Neural cell (in vitro differentiated cells): Measurements from ENCODE around the gene TTC1. TPM values are rescaled to one million over a fixed set of nuclear protein-coding genes. Genes with fewer than 3 reads are reported as not detected.

ENCODE experiments used
- H2AFZ ChIP-seq: fragments of 200-600, 300-800 bp; sonication (generic), shearing (Covaris generic); 2 replicates; pipeline ENCODE4 v1.6.0; 2014; ENCODE audit warnings: low read depth, mild to moderate bottlenecking, antibody characterized with exemption, low read length, moderate library complexity
- H3F3A ChIP-seq: fragments of 200-600 bp; shearing (Covaris generic); 2 replicates; pipeline ENCODE4 v1.6.1; 2016; ENCODE audit warnings: mild to moderate bottlenecking, moderate library complexity, mixed read lengths, antibody characterized with exemption, low read length; ENCODE audit not compliant: insufficient read depth, poor library complexity, severe bottlenecking
- H3K27ac ChIP-seq: fragments of 200-600, 300-800 bp; sonication (generic), shearing (Covaris generic); 2 replicates; pipeline ENCODE4 v1.5.1; 2014; ENCODE audit warnings: mild to moderate bottlenecking, low read length, moderate library complexity
- H3K27me3 ChIP-seq: fragments of 300-800, 200-600 bp; sonication (generic), shearing (Covaris generic); 2 replicates; pipeline ENCODE4 v1.6.0; 2014; ENCODE audit warnings: mild to moderate bottlenecking, low read depth, low read length, moderate library complexity; ENCODE audit not compliant: insufficient read depth
- H3K36me3 ChIP-seq: fragments of 300-800, 200-600 bp; sonication (generic), shearing (Covaris generic); 2 replicates; pipeline ENCODE4 v1.5.1; 2014; ENCODE audit warnings: mild to moderate bottlenecking, antibody characterized with exemption, low read length, moderate library complexity; ENCODE audit not compliant: insufficient read depth
- H3K4me2 ChIP-seq: fragments of 300-800, 200-600 bp; sonication (generic), shearing (Covaris generic); 2 replicates; pipeline ENCODE4 v1.6.0; 2014; ENCODE audit warnings: mild to moderate bottlenecking, low read length
- H3K4me3 ChIP-seq: fragments of 300-800, 200-600 bp; sonication (generic), shearing (Covaris generic); 2 replicates; pipeline ENCODE4 v1.5.1; 2014; ENCODE audit warnings: mild to moderate bottlenecking, low read length, moderate library complexity
- H3K79me2 ChIP-seq: fragments of 200-600 bp; shearing (Covaris generic); replicated peaks from 2 replicates; pipeline ENCODE4 v1.6.0; 2014; ENCODE audit warnings: mild to moderate bottlenecking, low read length, moderate library complexity; ENCODE audit not compliant: insufficient read depth
- H3K9ac ChIP-seq: fragments of 300-800, 200-600 bp; sonication (generic), shearing (Covaris generic); 2 replicates; pipeline ENCODE4 v1.6.1; 2016; ENCODE audit warnings: mild to moderate bottlenecking, low read length, mixed read lengths
- H3K9me2 ChIP-seq: fragments of 200-600 bp; shearing (Covaris generic); 2 replicates; pipeline ENCODE4 v1.6.1; 2016; ENCODE audit warnings: mild to moderate bottlenecking, low read length, mixed read lengths; ENCODE audit not compliant: insufficient read depth
- H3K9me3 ChIP-seq: fragments of 200-600, 300-800 bp; sonication (generic), shearing (Covaris generic); 2 replicates; pipeline ENCODE4 v1.6.1; 2016; ENCODE audit warnings: mild to moderate bottlenecking, mixed run types, low read length, moderate library complexity, mixed read lengths
- H4K20me1 ChIP-seq: fragments of 200-600 bp; shearing (Covaris generic); 2 replicates; pipeline ENCODE4 v1.6.1; 2016; ENCODE audit warnings: mild to moderate bottlenecking, mixed run types; ENCODE audit not compliant: insufficient read depth
- EP300 ChIP-seq: fragments of 450-650 bp; conservative IDR thresholded peaks from 2 replicates; pipeline ENCODE4 v1.6.1; 2014; ENCODE audit warnings: antibody characterized with exemption, mild to moderate bottlenecking, moderate library complexity; ENCODE audit not compliant: poor library complexity, severe bottlenecking
- EZH2 ChIP-seq: fragments of 200-600, 300-800 bp; shearing (Covaris generic), sonication (generic); IDR thresholded peaks from 2 replicates; pipeline ENCODE4 v1.6.1; 2014; ENCODE audit warnings: antibody characterized with exemption, low read length, borderline replicate concordance, mild to moderate bottlenecking; ENCODE audit not compliant: insufficient read depth, poor library complexity, severe bottlenecking
- MXI1 ChIP-seq: fragments of 450-650 bp; conservative IDR thresholded peaks from 2 replicates; pipeline ENCODE4 v1.6.1; 2014; ENCODE audit warnings: antibody characterized with exemption, mild to moderate bottlenecking; ENCODE audit not compliant: poor library complexity, severe bottlenecking
- POLR2AphosphoS5 ChIP-seq: IDR thresholded peaks from 2 replicates; pipeline ENCODE4 v1.6.1; 2012
- RAD21 ChIP-seq: fragments of 450-650 bp; conservative IDR thresholded peaks from 2 replicates; pipeline ENCODE4 v1.6.1; 2014; ENCODE audit warnings: antibody characterized with exemption, mild to moderate bottlenecking, moderate library complexity
- SMC3 ChIP-seq: fragments of 450-650 bp; conservative IDR thresholded peaks from 2 replicates; pipeline ENCODE4 v1.6.1; 2014; ENCODE audit warnings: antibody characterized with exemption, mild to moderate bottlenecking, moderate library complexity; ENCODE audit not compliant: poor library complexity
- TAF1 ChIP-seq: IDR thresholded peaks from 2 replicates; pipeline ENCODE4 v1.6.1; 2012; ENCODE audit warnings: low read depth
- polyA plus RNA-seq: library from polyadenylated mRNA; depleted of rRNA; stranded (reverse); fragments of >200 nt; gene quantifications from 2 replicates; pipeline ENCODE4 v1.2.3, GENCODE V29; 2014
- TF ChIP-seq, protein P1 (sequence below): IDR thresholded peaks from 2 replicates; pipeline ENCODE4 v1.6.1; 2012; ENCODE audit warnings: borderline replicate concordance
- TF ChIP-seq, protein P2 (sequence below): fragments of 450-650 bp; IDR thresholded peaks from 2 replicates; pipeline ENCODE4 v1.5.1; 2014; ENCODE audit warnings: antibody characterized with exemption, mild to moderate bottlenecking, moderate library complexity; ENCODE audit not compliant: poor library complexity, severe bottlenecking

TTC1 gene
- polyA plus RNA-seq, 1 donor from 2014 or later: 74.0 TPM

DNA sequence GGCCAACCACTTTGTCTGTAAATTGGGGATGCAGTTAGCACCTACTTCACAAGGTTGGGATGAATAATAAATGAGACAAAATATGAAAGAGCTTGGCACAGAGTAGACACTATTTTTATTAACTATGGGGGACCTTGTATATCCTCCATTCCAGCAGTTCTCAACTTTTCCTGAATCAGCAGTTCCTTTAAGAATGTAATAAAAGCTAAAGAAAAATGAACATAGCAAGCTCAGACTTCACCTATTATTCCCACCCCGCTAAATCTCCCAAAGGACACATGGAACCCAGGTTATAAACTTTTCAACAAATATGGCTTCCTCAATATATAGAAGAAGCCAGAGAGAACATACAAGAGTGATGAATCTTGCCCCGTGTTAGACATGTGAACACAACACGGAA lies 32.0 kb upstream of the TTC1 start:
- Histone ChIP-seq H3K79me2 (no peaks in the 10 kb centered on the region), H3F3A (no peaks in the 10 kb centered on the region), H3K36me3 (no peaks in the 10 kb centered on the region), H3K9me2 (no peaks in the 10 kb centered on the region), H3K4me2 (no peak overlapping the region), H3K27ac (no peak overlapping the region), H3K27me3 (peaks cover 15% of the 10 kb centered on the region), H3K9me3 (no peaks in the 10 kb centered on the region), H3K9ac (no peak overlapping the region), H4K20me1 (no peaks in the 10 kb centered on the region), H3K4me3 (no peak overlapping the region), H2AFZ (no peak overlapping the region)
- TF ChIP-seq MXI1: no peak
- no peak for TF ChIP-seq POLR2AphosphoS5
- no peak for TF ChIP-seq TAF1
- no peak for TF ChIP-seq RAD21
- TF ChIP-seq EZH2: no peak
- TF ChIP-seq, protein P1, sequence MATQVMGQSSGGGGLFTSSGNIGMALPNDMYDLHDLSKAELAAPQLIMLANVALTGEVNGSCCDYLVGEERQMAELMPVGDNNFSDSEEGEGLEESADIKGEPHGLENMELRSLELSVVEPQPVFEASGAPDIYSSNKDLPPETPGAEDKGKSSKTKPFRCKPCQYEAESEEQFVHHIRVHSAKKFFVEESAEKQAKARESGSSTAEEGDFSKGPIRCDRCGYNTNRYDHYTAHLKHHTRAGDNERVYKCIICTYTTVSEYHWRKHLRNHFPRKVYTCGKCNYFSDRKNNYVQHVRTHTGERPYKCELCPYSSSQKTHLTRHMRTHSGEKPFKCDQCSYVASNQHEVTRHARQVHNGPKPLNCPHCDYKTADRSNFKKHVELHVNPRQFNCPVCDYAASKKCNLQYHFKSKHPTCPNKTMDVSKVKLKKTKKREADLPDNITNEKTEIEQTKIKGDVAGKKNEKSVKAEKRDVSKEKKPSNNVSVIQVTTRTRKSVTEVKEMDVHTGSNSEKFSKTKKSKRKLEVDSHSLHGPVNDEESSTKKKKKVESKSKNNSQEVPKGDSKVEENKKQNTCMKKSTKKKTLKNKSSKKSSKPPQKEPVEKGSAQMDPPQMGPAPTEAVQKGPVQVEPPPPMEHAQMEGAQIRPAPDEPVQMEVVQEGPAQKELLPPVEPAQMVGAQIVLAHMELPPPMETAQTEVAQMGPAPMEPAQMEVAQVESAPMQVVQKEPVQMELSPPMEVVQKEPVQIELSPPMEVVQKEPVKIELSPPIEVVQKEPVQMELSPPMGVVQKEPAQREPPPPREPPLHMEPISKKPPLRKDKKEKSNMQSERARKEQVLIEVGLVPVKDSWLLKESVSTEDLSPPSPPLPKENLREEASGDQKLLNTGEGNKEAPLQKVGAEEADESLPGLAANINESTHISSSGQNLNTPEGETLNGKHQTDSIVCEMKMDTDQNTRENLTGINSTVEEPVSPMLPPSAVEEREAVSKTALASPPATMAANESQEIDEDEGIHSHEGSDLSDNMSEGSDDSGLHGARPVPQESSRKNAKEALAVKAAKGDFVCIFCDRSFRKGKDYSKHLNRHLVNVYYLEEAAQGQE: no peak

DNA sequence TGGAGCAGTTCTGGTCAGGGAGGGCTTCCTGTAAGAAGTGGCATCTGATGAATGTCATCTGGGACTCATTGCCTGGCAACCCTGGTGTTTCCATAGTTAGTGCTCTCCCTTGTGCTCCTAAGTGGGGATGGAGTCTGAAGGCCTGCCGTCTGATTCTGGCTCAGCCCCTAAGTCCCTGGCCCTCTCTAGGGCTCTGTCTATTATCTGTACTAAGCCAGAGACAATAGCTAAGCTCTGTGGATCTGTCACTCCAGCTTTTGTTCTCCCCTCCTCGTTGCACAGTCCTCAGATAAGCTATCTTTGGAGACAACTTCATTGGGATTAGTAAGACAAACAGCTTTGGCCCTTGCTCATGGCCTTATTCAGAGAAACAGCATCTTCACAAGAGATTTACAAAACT lies 30.6 kb upstream of the TTC1 start:
- no peak overlapping the region for H3K4me3 ChIP-seq
- no peak overlapping the region for H3K4me2 ChIP-seq
- no peaks in the 10 kb centered on the region for H4K20me1 ChIP-seq
- TF ChIP-seq SMC3: no peak
- no peak for TF ChIP-seq EZH2
- no peak for TF ChIP-seq MXI1
- no peak for TF ChIP-seq EP300
- TF ChIP-seq, protein P2, sequence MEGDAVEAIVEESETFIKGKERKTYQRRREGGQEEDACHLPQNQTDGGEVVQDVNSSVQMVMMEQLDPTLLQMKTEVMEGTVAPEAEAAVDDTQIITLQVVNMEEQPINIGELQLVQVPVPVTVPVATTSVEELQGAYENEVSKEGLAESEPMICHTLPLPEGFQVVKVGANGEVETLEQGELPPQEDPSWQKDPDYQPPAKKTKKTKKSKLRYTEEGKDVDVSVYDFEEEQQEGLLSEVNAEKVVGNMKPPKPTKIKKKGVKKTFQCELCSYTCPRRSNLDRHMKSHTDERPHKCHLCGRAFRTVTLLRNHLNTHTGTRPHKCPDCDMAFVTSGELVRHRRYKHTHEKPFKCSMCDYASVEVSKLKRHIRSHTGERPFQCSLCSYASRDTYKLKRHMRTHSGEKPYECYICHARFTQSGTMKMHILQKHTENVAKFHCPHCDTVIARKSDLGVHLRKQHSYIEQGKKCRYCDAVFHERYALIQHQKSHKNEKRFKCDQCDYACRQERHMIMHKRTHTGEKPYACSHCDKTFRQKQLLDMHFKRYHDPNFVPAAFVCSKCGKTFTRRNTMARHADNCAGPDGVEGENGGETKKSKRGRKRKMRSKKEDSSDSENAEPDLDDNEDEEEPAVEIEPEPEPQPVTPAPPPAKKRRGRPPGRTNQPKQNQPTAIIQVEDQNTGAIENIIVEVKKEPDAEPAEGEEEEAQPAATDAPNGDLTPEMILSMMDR: no peak
- no peak for TF ChIP-seq POLR2AphosphoS5
- TF ChIP-seq RAD21: no peak
- TF ChIP-seq, protein P1: no peak
- TF ChIP-seq TAF1: no peak
- no peak overlapping the region for H3K9ac ChIP-seq
- H3K9me2 ChIP-seq: no peaks in the 10 kb centered on the region
- no peaks in the 10 kb centered on the region for H3K9me3 ChIP-seq
- no peaks in the 10 kb centered on the region for H3F3A ChIP-seq
- peaks cover 3% of the 10 kb centered on the region for H3K27me3 ChIP-seq
- no peak overlapping the region for H2AFZ ChIP-seq
- H3K27ac ChIP-seq: no peak overlapping the region
- no peaks in the 10 kb centered on the region for H3K36me3 ChIP-seq
- no peaks in the 10 kb centered on the region for H3K79me2 ChIP-seq
